DMS 273 (cell line): ENCODE results near the gene EIF2S2.
A peak's percentile ranks its signal among the peaks of the same experiment; 100 is the strongest.
"Not testable (repeated sequence)": the region's sequence is repeated elsewhere in the genome, so short reads cannot be mapped to it uniquely, and the experiment has no call there.

Experiments used
- DNase-seq: peaks from one replicate; lab custom pipeline; 2025; ENCODE audit not compliant: unreplicated experiment; lab: John Stamatoyannopoulos, UW

EIF2S2 gene, protein sequence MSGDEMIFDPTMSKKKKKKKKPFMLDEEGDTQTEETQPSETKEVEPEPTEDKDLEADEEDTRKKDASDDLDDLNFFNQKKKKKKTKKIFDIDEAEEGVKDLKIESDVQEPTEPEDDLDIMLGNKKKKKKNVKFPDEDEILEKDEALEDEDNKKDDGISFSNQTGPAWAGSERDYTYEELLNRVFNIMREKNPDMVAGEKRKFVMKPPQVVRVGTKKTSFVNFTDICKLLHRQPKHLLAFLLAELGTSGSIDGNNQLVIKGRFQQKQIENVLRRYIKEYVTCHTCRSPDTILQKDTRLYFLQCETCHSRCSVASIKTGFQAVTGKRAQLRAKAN

DNA sequence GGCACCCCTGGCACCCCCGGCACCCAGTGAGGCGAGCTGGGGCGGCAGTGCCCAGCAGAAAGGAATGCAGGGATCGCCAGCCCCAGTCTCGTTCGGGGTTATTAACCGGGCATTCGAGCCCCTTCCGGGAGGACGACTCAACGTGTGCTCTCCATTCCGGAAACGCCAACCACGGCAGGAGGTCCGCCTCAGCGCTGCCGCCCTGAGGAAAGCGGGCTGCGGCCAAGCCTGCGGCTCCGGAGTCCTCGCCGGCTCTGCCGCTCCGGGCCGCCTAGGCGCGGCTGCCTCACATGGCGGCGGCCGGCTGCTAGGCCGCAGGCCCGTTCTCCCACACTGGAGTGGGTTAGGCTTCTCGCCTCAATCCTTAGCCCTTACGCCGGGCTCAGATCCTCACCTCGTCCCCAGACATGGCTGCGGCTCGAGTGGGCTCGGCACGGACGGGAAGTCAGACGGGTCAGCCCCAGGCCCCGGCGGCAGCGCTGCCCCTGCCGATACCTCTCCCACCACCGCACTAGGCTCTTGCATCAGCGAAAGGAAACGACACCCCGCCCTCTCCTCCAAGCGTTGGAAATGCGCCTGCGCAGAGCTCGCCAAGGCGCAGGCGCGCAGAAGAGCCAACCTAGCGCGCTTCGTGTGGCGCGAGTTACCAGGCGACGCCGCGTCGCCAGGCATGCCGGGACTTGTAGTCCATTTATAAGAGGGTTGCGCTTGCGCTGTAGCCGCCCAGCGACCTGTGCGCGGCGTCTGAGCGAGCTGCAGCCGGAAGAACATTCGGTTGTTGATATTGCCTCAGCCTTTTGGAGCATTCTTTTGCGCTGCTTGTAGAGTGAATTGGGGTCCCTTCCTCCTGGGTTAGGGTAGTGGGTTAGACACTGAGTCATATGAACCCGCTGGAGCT lies at the start of gene EIF2S2:
EIF2S2 (minus strand) TSS at position 542 of the 898 bp plus-strand sequence; CDS start at position 409, 133 bp downstream.
- DNase-seq = peak; percentile 99

DNA sequence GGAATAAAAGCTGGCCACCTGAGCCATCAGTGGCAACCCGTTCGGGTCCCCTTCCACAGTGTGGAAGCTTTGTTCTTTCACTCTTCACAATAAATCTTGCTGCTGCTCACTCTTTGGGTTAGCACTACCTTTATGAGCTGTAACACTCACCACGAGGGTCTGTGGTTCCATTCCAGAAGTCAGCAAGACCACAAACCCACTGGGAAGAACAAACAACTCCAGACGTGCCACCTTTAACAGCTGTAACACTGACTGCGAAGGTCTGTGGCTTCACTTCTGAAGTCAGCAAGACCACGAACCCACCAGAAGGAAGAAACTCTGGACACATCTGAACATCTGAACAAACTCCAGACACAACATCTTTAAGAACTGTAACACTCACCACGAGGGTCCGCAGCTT lies 45.7 kb upstream of the EIF2S2 start:
- not testable (repeated sequence) for DNase-seq

DNA sequence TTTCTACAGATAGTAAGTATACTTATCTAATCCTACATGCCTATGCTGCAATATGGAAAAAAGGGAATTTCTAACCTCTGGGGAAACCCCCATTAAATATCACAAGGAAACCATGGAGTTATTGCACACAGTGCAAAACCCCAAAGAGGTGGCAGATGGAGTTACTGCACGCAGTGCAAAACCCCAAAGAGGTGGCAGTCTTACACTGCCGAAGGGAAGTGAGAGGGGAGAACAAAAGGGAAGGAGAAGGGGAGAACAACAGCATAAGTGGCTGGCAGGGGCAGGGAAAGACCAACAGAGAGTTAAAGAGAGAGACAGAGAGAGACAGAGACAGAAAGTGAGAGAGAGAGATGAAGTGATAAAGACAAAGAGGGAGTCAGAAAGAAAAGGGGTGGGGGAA lies 43.8 kb upstream of the EIF2S2 start:
- DNase-seq = no peak

DNA sequence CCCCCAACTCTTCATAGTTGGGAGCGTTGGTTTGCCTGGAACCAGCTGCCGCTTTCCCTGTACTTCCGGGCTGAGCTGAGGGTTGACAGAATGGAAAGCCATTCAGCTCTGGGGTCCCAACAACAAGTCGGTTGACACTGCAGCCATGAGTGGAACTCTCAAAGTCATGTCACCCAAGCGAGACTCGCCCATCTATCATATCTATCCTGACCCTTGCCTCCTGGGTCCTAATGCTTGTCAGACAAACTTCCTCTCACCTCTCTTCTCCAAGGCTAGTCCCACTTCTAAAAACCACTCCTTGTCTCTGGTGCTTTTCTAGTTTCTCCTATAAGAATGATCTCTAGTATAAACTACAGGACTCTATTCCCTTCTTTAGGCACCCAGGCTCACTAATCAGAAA lies 41.1 kb upstream of the EIF2S2 start:
- not testable (repeated sequence) for DNase-seq

DNA sequence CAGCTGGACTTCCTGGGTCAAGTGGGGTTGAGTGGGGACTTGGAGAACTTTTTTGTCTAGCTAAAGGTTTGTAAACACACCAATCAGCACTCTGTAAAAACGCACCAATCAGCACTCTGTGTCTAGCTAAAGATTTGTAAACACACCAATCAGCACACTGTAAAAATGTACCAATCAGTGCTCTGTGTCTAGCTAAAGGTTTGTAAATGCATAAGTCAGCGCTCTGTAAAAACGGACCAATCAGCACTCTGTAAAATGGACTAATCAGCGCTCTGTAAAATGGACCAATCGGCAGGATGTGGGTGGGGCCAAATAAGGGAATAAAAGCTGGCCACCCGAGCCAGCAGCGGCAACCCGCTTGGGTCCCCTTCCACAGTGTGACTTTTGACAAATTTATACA lies 40.0 kb upstream of the EIF2S2 start:
- DNase-seq = not testable (repeated sequence)

DNA sequence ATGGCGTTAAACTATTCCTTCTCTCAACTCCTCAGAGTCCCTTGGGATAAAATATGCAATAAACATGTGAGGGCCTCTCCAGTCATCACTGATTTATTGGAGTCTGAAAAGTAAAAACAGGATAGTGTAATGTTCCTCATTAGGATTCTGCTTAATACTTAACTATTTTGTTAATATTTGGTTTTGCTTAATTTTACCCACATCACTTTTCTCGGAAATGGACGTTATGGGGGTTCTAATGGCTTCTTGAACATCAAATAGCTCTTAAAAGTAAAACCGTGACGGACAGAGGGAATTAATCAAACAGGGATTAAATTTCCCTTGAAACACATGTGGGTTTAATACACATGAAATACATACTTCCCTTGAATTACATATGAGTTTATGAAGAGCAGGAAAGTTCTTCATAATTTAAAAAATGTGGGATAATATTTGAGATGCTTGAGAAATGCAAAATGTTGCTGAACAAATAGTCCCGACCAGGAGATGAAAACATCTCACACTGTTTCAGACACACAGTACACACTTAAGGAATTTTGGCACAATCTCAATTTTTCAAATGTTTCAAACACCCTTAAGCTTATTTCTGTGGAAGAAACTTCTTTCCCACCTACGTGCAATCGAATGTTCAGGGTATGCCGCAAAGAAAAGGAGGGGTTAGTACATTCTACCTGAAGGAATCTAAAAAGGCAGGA lies 38.4 kb upstream of the EIF2S2 start:
- DNase-seq = no peak

DNA sequence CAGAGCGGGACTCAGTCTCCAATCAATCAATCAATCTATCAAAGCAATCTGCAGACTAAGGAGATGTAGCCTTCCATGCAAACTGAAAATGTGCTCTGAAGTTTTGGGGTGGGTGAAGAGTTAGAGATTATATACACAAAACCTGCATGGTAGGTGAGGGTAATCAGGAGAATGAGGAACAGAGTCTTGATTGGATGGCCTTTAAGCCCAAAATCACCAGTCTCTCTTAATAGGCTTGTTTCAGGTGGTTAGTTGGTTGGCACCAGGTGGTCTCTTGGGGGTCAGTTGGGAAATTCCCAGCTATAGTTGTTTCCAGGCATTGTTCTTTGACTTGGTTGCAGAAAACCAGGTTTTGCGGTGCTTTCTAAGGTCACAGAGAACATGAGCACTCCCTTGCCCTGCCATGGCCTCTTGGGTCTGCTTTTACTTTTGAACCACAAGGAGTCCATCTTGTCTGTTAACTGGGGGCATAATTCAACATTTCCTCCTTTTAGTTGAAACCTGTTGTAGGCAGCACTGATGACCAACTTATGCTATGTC lies 33.3 kb upstream of the EIF2S2 start:
- no peak for DNase-seq

DNA sequence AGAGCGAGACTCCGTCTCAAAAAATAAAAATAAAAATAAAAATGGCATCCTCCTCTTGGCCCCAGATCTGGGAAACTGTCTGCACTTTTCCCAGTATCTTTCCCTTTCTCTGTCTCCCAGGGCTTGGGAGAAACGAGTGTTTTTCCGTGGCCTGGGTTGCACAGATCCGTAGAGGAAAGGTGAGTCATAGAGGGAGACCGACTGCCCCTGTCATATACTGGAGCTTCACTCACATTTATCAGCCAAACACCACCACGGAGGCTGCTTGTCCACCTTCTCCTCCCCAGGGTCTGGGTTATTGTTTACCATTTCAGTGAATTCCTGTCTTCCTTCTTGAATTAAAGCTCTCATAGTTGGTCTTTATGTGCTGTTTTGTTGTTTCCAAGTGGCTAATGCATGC lies 31.9 kb upstream of the EIF2S2 start:
- DNase-seq = no peak

DNA sequence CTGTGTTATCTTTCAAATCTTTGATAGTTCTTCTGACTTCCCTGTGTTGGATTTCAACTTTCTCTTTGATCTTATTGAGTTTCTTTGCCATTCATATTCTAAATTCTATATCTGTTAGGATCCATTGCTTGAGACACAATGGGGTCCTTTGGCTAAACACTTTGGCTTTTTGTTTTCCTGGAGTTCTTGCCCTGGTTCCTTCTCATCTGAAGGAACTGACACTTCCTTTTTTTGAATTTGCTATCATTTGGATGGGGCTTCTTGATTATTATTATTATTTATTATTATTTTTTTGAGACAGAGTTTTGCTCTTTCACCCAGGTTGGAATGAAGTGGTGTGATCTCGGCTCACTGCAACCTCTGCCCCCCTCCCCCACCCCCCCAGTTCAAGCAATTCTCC lies 30.1 kb upstream of the EIF2S2 start:
- no peak for DNase-seq

DNA sequence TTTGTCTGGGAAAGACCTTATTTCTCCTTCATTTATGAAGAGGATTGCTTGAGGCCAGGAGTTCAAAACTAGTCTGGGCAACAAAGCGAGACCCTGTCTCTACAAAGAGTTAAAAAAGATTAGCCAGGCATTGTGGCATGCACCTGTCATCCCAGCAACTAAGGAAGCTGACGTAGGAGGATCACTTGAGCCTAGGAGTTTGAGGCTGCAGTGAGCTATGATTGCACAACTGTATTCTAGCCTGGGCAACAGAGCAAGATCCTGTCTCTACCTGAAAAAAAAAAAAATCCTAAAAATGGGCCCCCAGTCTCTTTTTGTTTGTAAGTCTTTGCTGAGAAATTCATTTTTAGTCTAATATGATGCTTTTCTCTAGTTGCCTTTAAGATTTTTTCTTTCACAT lies 29.2 kb upstream of the EIF2S2 start:
- DNase-seq = no peak

DNA sequence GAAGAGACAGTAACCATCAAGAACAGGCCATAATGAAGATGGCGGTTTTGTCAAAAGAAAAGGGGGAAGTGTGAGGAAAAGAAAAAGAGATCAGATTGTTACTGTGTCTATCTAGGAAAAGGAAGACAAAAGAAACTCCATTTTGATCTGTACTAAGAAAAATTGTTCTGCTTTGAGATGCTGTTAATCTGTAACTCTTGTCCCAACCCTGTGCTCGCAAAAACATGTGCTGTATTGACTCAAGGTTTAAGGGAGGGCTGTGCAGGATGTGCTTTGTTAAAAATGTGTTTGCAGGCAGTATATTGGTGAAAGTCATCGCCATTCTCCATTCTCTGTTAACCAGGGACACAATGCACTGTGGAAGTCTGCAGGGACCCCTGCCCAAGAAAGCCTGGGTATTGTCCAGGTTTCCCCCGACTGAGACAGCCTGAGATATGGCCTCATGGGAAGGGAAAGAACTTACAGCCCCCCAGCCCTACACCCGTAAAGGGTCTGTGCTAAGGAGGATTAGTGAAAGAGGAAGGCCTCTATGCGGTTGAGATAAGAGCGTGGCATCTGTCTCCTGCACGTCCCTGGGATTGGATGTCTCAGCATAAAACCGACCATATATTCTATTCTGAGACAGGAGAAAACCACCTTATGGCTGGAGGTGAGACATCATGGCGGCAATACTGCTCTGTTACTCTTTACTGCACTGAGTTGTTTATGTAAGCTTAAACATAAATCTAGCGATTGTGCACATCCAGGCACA lies 23.7 kb upstream of the EIF2S2 start:
- DNase-seq = not testable (repeated sequence)

DNA sequence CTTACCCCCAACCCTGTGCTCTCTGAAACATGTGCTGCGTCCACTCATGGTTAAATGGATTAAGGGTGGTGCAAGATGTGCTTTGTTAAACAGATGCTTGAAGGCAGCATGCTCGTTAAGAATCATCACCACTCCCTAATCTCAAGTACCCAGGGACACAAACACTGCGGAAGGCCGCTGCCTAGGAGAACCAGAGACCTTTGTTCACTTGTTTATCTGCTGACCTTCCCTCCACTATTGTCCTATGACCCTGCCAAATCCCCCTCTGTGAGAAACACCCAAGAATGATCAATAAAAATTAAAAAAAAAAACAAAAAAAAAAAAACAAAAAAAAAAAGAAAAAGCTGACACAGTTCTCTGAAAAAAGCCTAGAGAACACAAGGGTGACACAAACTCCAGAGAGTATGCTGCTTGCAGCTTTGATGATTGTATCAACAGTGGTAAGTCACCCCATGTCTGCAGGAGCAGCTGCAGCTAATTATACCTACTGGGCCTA lies 21.4 kb upstream of the EIF2S2 start:
- not testable (repeated sequence) for DNase-seq

DNA sequence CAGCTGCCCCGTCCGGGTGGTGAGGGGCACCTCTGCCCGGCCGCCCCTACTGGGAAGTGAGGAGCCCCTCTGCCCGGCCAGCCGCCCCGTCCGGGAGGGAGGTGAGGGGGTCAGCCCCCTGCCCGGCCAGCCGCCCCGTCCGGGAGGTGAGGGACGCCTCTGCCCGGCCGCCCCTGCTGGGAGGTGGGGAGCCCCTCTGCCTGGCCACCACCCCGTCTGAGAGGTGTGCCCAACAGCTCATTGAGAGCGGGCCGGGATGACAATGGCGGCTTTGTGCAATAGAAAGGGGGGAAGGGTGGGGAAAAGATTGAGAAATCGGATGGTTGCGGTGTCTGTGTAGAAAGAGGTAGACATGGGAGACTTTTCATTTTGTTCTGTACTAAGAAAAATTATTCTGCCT lies 20.9 kb upstream of the EIF2S2 start:
- not testable (repeated sequence) for DNase-seq

DNA sequence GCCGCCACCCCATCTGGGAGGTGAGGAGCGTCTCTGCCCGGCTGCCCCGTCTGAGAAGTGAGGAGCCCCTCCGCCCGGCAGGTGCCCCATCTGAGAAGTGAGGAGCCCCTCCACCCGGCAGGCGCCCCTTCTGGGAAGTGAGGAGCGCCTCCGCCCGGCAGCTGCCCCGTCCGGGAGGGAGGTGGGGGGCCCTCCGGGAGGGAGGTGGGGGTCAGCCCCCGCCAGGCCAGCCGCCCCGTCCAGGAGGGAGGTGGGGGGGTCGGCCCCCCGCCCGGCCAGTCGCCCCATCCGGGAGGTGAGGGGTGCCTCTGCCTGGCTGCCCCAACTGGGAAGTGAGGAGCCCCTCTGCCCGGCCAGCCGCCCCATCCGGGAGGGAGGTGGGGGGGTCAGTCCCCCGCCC lies 20.4 kb upstream of the EIF2S2 start:
- not testable (repeated sequence) for DNase-seq

DNA sequence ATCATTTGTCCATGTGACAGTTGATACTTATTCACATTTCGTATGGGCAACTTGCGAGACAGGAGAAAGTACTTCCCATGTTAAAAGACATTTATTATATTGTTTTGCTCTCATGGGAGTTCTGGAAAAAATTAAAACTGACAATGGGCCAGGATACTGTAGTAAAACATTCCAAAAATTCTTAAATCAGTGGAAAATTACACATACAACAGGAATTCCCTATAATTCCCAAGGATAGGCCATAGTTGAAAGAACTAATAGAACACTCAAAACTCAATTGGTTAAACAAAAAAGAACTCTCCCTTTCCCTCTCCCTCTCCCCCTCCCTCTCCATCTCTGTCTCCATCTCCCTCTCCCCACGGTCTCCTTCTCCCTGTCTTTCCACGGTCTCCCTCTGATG lies 19.4 kb upstream of the EIF2S2 start:
- no peak for DNase-seq

DNA sequence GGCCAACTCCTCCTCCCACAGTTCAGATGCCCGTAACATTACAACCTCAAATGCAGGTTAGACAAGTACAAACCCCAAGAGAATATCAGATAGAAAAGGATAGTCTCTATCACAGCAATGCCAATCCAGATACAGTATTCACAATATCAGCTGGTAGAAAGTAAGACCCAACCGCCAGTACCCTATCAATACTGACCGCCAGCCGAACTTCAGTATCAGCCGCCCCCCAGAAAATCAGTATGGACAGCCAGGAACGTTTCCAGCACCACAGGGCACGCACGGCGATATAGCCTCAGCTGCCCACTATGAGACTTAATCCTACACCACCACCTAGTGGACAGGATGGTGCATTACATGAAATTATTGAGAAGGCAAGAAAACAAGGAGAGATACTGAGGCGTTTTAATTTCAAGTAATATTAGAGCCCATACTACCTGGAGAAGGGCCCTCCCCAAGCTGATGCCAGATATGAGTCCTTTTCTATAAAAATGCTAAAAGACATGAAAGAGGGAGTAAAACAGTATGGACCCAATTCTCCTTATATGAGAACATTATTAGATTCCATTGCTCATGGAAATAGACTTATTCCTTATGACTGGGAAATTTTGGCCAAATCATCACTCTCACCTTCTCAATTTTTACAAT lies 17.6 kb upstream of the EIF2S2 start:
- peak; percentile 89 for DNase-seq

DNA sequence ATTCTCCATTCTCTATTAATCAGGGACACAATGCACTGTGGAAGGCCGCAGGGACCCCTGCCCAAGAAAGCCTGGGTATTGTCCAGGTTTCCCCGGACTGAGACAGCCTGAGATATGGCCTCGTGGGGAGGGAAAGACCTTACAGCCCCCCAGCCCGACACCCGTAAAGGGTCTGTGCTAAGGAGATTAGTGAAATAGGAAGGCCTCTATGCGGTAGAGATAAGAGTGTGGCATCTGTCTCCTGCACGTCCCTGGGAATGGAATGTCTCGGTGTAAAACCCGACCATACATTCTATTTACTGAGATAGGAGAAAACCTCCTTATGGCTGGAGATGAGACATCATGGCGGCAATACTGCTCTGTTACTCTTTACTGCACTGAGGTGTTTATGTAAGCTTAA lies 15.7 kb upstream of the EIF2S2 start:
- no peak for DNase-seq

DNA sequence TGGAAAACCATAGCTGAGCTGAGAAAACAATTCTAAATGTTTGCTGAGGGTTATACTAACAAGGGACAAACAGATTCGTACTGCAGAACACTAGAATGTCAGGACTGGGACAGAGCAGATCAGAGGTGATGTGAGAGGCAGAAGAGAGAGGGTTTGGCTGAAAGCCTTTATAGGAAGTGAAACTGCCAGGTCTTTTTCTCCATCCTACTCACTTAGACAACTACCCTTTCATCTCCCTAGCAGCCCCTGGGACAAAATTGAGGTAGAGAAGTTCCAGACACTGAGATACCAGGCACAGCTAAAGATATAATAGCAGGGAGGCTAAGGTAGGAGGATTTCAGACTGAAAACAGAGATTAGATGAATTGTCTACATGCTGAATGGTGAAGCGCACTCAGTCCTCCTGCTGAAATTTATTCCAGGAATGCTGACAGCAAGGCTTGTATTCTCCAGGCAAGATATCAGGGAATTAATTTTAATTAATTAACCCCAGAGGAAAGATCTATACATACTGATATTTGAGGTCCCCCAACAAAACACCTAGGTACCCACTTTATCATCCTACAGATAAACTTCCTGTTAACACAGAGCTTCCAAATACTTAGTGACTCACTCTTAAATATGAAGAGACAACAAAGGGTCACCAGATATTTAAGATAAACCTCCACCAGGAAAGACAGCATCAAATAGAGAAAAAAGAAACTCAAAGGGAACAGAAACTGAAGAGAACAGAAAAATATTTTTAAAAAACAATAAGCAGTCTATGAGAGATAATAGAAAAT lies 12.6 kb upstream of the EIF2S2 start:
- no peak for DNase-seq

DNA sequence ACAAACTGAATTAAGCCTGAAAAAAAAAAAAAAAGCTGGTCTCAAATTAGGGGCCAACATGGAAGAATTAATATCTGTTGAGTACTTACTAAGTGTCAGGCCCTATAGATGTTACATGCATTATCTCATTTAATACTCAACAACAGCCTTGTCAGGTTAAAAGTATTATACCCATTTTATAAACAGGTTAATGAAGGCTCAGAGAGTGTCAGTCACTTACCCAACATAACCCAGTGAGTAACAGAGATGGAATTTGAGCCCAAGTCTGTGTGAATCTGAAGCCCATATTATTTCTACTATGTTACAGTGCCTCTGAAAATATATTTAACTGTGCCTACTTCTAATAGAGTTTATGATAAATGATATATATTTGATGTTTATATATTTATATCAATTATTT lies 11.3 kb upstream of the EIF2S2 start:
- DNase-seq = no peak
